H7 (cell line): ENCODE measurements around the gene ZNF618. TPM values are rescaled to one million over a fixed set of nuclear protein-coding genes. Genes with fewer than 3 reads are reported as not detected.

Experiments used
- DNase-seq: peaks from one replicate; pipeline ENCODE4 v3.0.0; 2012
- H3K27me3 ChIP-seq: 2 replicates; pipeline ENCODE4 v1.6.0; 2011; ENCODE audit warnings: mild to moderate bottlenecking, low read length; ENCODE audit not compliant: control insufficient read depth, insufficient read depth
- H3K36me3 ChIP-seq: replicated peaks from 2 replicates; pipeline ENCODE4 v1.5.1; 2011; ENCODE audit warnings: low read length; ENCODE audit not compliant: control insufficient read depth, insufficient read depth
- H3K4me3 ChIP-seq: 2 replicates; pipeline ENCODE4 v1.5.1; 2011; ENCODE audit warnings: low read depth, mild to moderate bottlenecking, control low read depth, low read length, moderate library complexity; ENCODE audit not compliant: insufficient read depth
- total RNA-seq: library from RNA; depleted of rRNA; stranded (reverse); fragments of >200 nt; shearing (Covaris generic); gene quantifications from 2 replicates; pipeline ENCODE4 v1.2.3, GENCODE V29; 2014; rRNA removed

Gene ZNF618
- total RNA-seq, 1 experiment from 2014 or later = 6.6 TPM

GRCh38 chr9:114097613-114098020 is 221.5 kb downstream of the ZNF618 start:
- H3K27me3 ChIP-seq = peaks cover 32% of the 10 kb centered on the region
- H3K36me3 ChIP-seq = no peaks in the 10 kb centered on the region
- H3K4me3 ChIP-seq = peak overlapping the region; percentile 61
- DNase-seq = no peak

DNA sequence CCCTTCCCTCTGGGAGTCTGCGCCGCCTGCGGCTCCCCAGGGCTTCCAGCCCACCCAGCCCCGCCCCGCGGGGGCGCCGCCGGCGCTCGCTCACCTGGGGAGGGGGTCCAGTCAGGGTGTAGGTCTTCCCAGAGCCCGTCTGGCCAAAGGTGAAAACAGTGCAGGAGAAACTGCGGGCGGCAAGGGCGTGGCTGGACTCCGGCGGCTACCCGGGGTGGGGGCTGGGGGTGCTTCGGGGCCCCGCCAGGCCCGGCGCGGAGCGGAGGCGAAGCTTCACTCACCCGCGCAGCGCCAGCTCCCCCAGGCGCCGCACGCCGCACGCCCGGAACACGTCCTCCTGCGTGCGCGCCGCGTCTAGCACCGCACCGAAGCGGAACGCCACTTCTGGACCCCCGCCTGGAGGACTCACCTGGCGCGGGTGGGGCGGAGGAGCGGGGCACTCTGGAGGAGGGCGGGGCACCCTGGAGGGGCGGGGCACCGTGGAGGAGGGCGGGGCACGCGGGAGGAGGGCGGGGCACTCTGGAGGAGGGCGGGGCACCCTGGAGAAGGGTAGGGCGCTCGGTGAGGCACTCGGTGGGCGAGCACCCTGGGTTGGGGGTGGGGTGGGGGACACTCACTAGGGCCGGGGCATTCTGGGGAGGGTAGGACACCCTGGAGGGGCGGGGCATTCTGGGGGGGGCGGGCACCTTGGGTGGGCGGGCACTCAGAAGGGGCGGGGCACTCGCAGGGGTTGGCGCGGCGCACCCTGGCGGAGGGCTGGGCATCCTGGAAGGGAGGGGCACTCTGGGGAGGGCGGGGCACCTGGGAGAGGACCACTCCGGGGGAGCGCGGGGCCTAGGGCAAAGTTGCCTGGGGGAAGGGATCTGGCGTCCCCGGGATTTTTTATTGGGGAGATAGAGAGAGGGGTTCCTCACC is 222.2 kb downstream of the ZNF618 start:
- Histone ChIP-seq H3K36me3 (no peaks in the 10 kb centered on the region), H3K27me3 (peaks cover 32% of the 10 kb centered on the region), H3K4me3 (peak overlapping the region; percentile 62)
- peak; percentile 99 for DNase-seq

GRCh38 chr9:114098936-114099668 is 223.0 kb downstream of the ZNF618 start, which contains the start of gene KIF12:
KIF12 (minus strand) TSS chr9:114099292; CDS start chr9:114099276, 16 bp downstream.
- Histone ChIP-seq H3K4me3 (peak within 1 kb of the TSS; percentile 62), H3K27me3 (peaks cover 32% of the 10 kb centered on the region), H3K36me3 (no peaks in the 10 kb centered on the region)
- no peak for DNase-seq

- H3K36me3 ChIP-seq = no peaks in the 10 kb centered on the region
- H3K4me3 ChIP-seq = no peak overlapping the region
- H3K27me3 ChIP-seq = peaks cover 32% of the 10 kb centered on the region
- no peak for DNase-seq
Observed at GRCh38 chr9:114099669-114100270, 223.7 kb downstream of the ZNF618 start.

DNA sequence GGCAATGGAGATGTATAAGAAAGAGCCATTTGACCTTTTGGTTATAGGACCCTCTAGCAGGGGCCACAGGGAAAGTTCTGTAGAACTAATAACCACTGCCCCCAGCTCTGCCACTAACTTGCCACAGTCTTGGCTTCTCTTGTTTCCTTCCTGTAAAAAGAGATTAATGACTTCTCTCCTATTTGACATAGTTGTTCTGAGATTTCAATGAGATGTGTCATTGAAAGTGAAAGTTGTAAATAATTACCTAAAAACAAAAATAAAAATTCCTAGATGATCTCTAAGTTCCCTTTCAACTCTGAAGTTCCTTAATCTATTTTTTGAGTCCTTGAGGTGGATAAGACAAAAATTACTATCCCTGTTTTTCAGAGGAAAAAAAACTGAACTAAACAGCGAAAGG is 224.4 kb downstream of the ZNF618 start:
- no peaks in the 10 kb centered on the region for H3K36me3 ChIP-seq
- H3K27me3 ChIP-seq = peaks cover 32% of the 10 kb centered on the region
- H3K4me3 ChIP-seq = no peak overlapping the region
- no peak for DNase-seq

DNA sequence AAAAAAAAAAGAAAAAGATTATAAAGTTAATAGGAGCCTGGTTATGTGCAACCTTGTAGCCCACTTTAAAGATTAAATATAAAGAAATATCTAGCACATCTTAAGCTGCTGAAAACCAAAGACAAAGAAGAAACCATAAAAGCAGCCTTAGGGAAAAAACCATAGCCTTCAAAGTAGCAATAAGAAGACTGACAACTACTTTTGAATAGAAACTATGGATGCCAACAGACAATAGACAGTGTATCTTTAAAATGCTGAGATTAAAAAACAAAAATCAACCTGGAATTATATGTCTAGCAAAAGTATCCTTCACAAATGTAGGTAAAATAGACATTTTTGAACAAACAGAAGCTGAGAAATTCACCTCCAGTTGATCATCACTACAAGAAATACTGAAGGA is 226.4 kb downstream of the ZNF618 start:
- Histone ChIP-seq H3K36me3 (no peaks in the 10 kb centered on the region), H3K27me3 (peaks cover 24% of the 10 kb centered on the region), H3K4me3 (no peak overlapping the region)
- no peak for DNase-seq

GRCh38 chr9:114105236-114105635 is 229.1 kb downstream of the ZNF618 start:
- no peak for DNase-seq
- Histone ChIP-seq H3K27me3 (peaks cover 5% of the 10 kb centered on the region), H3K4me3 (no peak overlapping the region), H3K36me3 (no peaks in the 10 kb centered on the region)

Other genes starting within 250 kb of the ZNF618 start
- 1.6 and 1.7 TPM in 2 replicates for gene AMBP, start 202.0 kb downstream of the ZNF618 start, total RNA-seq
- 0.92 and 2.0 TPM in 2 replicates for gene KIF12, start 223.0 kb downstream of the ZNF618 start, total RNA-seq